Hepatocyte (in vitro differentiated cells): ENCODE data around the gene PDE1C.

Experiments
- EZH2 ChIP-seq: fragments of 200-600 bp; sonication (generic); IDR thresholded peaks from 2 replicates; pipeline ENCODE4 v1.6.1; 2016; ENCODE audit warnings: antibody characterized with exemption, mild to moderate bottlenecking, borderline replicate concordance
- EZH2phosphoT487 ChIP-seq: fragments of 200-600 bp; sonication (generic); IDR thresholded peaks from one replicate; pipeline ENCODE4 v1.6.1; 2018; ENCODE audit warnings: antibody characterized with exemption, mild to moderate bottlenecking, low read depth, moderate library complexity; ENCODE audit not compliant: unreplicated experiment, severe bottlenecking
- TF ChIP-seq, protein P1 (sequence below): fragments of 200-600 bp; sonication (generic); IDR thresholded peaks from 2 replicates; pipeline ENCODE4 v1.5.1; 2016; ENCODE audit warnings: antibody characterized with exemption, mild to moderate bottlenecking; ENCODE audit not compliant: poor library complexity

DNA sequence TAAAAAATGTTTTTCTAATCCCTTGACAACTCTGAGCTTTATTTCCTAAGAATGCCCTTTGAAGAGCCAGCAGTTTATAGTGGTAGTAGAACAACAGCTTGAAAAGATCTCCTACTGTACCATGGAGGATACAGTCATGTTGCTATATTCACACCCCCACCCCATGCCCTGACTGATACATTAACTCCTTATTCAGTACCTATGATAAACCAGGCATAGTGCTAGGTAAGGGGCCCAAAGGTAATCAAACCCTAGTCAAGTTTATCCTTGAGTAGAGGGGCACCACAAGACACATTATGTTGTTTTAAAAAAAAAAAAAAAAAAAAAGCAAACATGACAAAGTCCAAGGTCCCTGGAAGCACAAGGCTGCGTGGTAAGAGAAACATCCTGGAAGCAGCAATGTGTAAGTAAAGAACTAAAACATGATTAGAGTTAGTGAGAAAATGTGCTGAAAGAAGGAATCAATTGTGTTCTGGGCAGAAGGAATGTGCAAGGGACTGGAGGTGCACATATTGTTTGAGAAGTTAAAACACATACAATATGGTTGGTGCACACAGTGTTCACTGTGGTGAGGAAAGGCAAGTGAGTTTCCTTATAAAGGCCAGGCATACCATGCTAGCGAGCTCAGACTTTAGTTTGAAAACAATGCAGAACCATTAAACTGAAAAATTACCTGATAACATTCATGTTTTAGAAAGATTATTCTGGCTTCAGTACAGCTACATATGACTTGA is 51.2 kb downstream of the PDE1C start:
- TF ChIP-seq EZH2phosphoT487 (no peak), EZH2 (no peak)
- TF ChIP-seq, protein P1, sequence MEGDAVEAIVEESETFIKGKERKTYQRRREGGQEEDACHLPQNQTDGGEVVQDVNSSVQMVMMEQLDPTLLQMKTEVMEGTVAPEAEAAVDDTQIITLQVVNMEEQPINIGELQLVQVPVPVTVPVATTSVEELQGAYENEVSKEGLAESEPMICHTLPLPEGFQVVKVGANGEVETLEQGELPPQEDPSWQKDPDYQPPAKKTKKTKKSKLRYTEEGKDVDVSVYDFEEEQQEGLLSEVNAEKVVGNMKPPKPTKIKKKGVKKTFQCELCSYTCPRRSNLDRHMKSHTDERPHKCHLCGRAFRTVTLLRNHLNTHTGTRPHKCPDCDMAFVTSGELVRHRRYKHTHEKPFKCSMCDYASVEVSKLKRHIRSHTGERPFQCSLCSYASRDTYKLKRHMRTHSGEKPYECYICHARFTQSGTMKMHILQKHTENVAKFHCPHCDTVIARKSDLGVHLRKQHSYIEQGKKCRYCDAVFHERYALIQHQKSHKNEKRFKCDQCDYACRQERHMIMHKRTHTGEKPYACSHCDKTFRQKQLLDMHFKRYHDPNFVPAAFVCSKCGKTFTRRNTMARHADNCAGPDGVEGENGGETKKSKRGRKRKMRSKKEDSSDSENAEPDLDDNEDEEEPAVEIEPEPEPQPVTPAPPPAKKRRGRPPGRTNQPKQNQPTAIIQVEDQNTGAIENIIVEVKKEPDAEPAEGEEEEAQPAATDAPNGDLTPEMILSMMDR = no peak
